ENCODE measurements around the gene GADD45A.

GADD45A gene

GRCh38 chr1:67700692-67701410 lies 15.8 kb downstream of the GADD45A start:
- H3K4me3 ChIP-seq (ENCODE audit: low read depth in 1 of 5, low read length in 5 of 5): no peak overlapping the region
- H3K27me3 ChIP-seq (ENCODE audit: control insufficient read depth in 5 of 5, insufficient read depth in 4 of 5, low read length in 5 of 5): no peaks in the 10 kb centered on the region
- peaks cover 0 to 3% (median 0%) of the 10 kb centered on the region in 5 donors for H3K4me1 ChIP-seq (ENCODE audit: control insufficient read depth in 5 of 5, insufficient read depth in 5 of 5, low read length in 5 of 5)
- H3K9me3 ChIP-seq (ENCODE audit: control insufficient read depth in 5 of 5, low read length in 5 of 5): no peaks in the 10 kb centered on the region
- no peak overlapping the region for H3K27ac ChIP-seq (ENCODE audit: low read depth, low read length)
- H3K36me3 ChIP-seq (ENCODE audit: control insufficient read depth in 5 of 5, insufficient read depth in 5 of 5, low read length in 5 of 5): peaks cover 14 to 32% (median 25%) of the 10 kb centered on the region in 5 donors
- no peak overlapping the region for H3K9ac ChIP-seq (ENCODE audit: low read length in 5 of 5)

GRCh38 chr1:67701876-67702275 lies 16.9 kb downstream of the GADD45A start:
- H3K27me3 ChIP-seq (ENCODE audit: control insufficient read depth in 5 of 5, insufficient read depth in 4 of 5, low read length in 5 of 5): no peaks in the 10 kb centered on the region
- H3K27ac ChIP-seq (ENCODE audit: low read depth, low read length): no peak overlapping the region
- no peaks in the 10 kb centered on the region for H3K9me3 ChIP-seq (ENCODE audit: control insufficient read depth in 5 of 5, low read length in 5 of 5)
- H3K36me3 ChIP-seq (ENCODE audit: control insufficient read depth in 5 of 5, insufficient read depth in 5 of 5, low read length in 5 of 5): peaks cover 16 to 32% (median 25%) of the 10 kb centered on the region in 5 donors
- H3K4me3 ChIP-seq (ENCODE audit: low read depth in 1 of 5, low read length in 5 of 5): no peak overlapping the region
- H3K9ac ChIP-seq (ENCODE audit: low read length in 5 of 5): no peak overlapping the region
- H3K4me1 ChIP-seq (ENCODE audit: control insufficient read depth in 5 of 5, insufficient read depth in 5 of 5, low read length in 5 of 5): peaks cover 0 to 8% (median 5%) of the 10 kb centered on the region in 5 donors

GRCh38 chr1:67704351-67704750 lies 19.4 kb downstream of the GADD45A start:
- Histone ChIP-seq H3K27me3 (ENCODE audit: control insufficient read depth in 5 of 5, insufficient read depth in 4 of 5, low read length in 5 of 5) (no peaks in the 10 kb centered on the region), H3K27ac (ENCODE audit: low read depth, low read length) (no peak overlapping the region), H3K36me3 (ENCODE audit: control insufficient read depth in 5 of 5, insufficient read depth in 5 of 5, low read length in 5 of 5) (peaks cover 16 to 32% (median 25%) of the 10 kb centered on the region in 5 donors), H3K9me3 (ENCODE audit: control insufficient read depth in 5 of 5, low read length in 5 of 5) (no peaks in the 10 kb centered on the region), H3K4me3 (ENCODE audit: low read depth in 1 of 5, low read length in 5 of 5) (no peak overlapping the region), H3K4me1 (ENCODE audit: control insufficient read depth in 5 of 5, insufficient read depth in 5 of 5, low read length in 5 of 5) (peaks cover 0 to 18% (median 13%) of the 10 kb centered on the region in 5 donors), H3K9ac (ENCODE audit: low read length in 5 of 5) (no peak overlapping the region)

GRCh38 chr1:67705735-67706453 lies 20.9 kb downstream of the GADD45A start:
- no peak overlapping the region for H3K27ac ChIP-seq (ENCODE audit: low read depth, low read length)
- H3K27me3 ChIP-seq (ENCODE audit: control insufficient read depth in 5 of 5, insufficient read depth in 4 of 5, low read length in 5 of 5): no peaks in the 10 kb centered on the region

GRCh38 chr1:67708606-67709005 lies 23.6 kb downstream of the GADD45A start:
- Histone ChIP-seq H3K4me3 (ENCODE audit: low read depth in 1 of 5, low read length in 5 of 5) (no peak overlapping the region), H3K27ac (ENCODE audit: low read depth, low read length) (no peak overlapping the region), H3K9ac (ENCODE audit: low read length in 5 of 5) (no peak overlapping the region), H3K36me3 (ENCODE audit: control insufficient read depth in 5 of 5, insufficient read depth in 5 of 5, low read length in 5 of 5) (peaks cover 8 to 21% (median 13%) of the 10 kb centered on the region in 5 donors), H3K27me3 (ENCODE audit: control insufficient read depth in 5 of 5, insufficient read depth in 4 of 5, low read length in 5 of 5) (no peaks in the 10 kb centered on the region), H3K4me1 (ENCODE audit: control insufficient read depth in 5 of 5, insufficient read depth in 5 of 5, low read length in 5 of 5) (peaks cover 2 to 50% (median 19%) of the 10 kb centered on the region in 5 donors), H3K9me3 (ENCODE audit: control insufficient read depth in 5 of 5, low read length in 5 of 5) (no peaks in the 10 kb centered on the region)

More at GRCh38 chr1:67705735-67706453, 20.9 kb downstream of the GADD45A start:
- no peak overlapping the region for H3K9ac ChIP-seq (ENCODE audit: low read length in 5 of 5)
- H3K36me3 ChIP-seq (ENCODE audit: control insufficient read depth in 5 of 5, insufficient read depth in 5 of 5, low read length in 5 of 5): peaks cover 16 to 30% (median 22%) of the 10 kb centered on the region in 5 donors
- H3K9me3 ChIP-seq (ENCODE audit: control insufficient read depth in 5 of 5, low read length in 5 of 5): no peaks in the 10 kb centered on the region
- peaks cover 0 to 27% (median 13%) of the 10 kb centered on the region in 5 donors for H3K4me1 ChIP-seq (ENCODE audit: control insufficient read depth in 5 of 5, insufficient read depth in 5 of 5, low read length in 5 of 5)
- H3K4me3 ChIP-seq (ENCODE audit: low read depth in 1 of 5, low read length in 5 of 5): no peak overlapping the region

GRCh38 chr1:67710417-67710816 lies 25.4 kb downstream of the GADD45A start:
- Histone ChIP-seq H3K9me3 (ENCODE audit: control insufficient read depth in 5 of 5, low read length in 5 of 5) (no peaks in the 10 kb centered on the region), H3K36me3 (ENCODE audit: control insufficient read depth in 5 of 5, insufficient read depth in 5 of 5, low read length in 5 of 5) (peaks cover 0 to 6% (median 4%) of the 10 kb centered on the region in 5 donors), H3K4me3 (ENCODE audit: low read depth in 1 of 5, low read length in 5 of 5) (no peak overlapping the region), H3K27ac (ENCODE audit: low read depth, low read length) (no peak overlapping the region), H3K27me3 (ENCODE audit: control insufficient read depth in 5 of 5, insufficient read depth in 4 of 5, low read length in 5 of 5) (no peaks in the 10 kb centered on the region), H3K4me1 (ENCODE audit: control insufficient read depth in 5 of 5, insufficient read depth in 5 of 5, low read length in 5 of 5) (peaks cover 2 to 55% (median 23%) of the 10 kb centered on the region in 5 donors), H3K9ac (ENCODE audit: low read length in 5 of 5) (no peak overlapping the region)

GRCh38 chr1:67711158-67711854 lies 26.3 kb downstream of the GADD45A start:
- Histone ChIP-seq H3K4me1 (ENCODE audit: control insufficient read depth in 5 of 5, insufficient read depth in 5 of 5, low read length in 5 of 5) (peaks cover 2 to 53% (median 22%) of the 10 kb centered on the region in 5 donors), H3K27me3 (ENCODE audit: control insufficient read depth in 5 of 5, insufficient read depth in 4 of 5, low read length in 5 of 5) (no peaks in the 10 kb centered on the region), H3K4me3 (ENCODE audit: low read depth in 1 of 5, low read length in 5 of 5) (no peak overlapping the region), H3K9me3 (ENCODE audit: control insufficient read depth in 5 of 5, low read length in 5 of 5) (no peaks in the 10 kb centered on the region), H3K36me3 (ENCODE audit: control insufficient read depth in 5 of 5, insufficient read depth in 5 of 5, low read length in 5 of 5) (peaks cover 0 to 2% (median 0%) of the 10 kb centered on the region in 5 donors), H3K9ac (ENCODE audit: low read length in 5 of 5) (no peak overlapping the region), H3K27ac (ENCODE audit: low read depth, low read length) (no peak overlapping the region)

DNA sequence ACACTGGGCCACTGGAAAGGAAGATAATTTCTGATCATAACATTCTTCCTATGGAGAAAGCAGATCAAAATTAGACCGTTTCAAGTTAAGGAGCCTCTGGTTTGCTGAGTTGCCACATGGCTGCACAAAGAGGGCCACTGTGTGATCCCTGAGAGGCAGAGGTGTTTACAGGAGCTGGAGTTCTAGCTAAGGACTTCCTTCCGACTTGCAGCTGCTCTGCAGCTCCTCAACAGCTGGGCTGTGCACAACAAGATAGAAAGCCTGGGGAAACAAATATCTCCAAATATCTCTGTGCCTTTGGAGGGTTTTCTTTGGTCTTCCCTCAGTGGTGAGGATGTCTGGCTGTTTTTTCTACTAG lies 26.8 kb downstream of the GADD45A start:
- Histone ChIP-seq H3K4me1 (ENCODE audit: control insufficient read depth in 5 of 5, insufficient read depth in 5 of 5, low read length in 5 of 5) (peaks cover 2 to 50% (median 25%) of the 10 kb centered on the region in 5 donors), H3K9ac (ENCODE audit: low read length in 5 of 5) (no peak overlapping the region), H3K4me3 (ENCODE audit: low read depth in 1 of 5, low read length in 5 of 5) (no peak overlapping the region), H3K27ac (ENCODE audit: low read depth, low read length) (no peak overlapping the region), H3K36me3 (ENCODE audit: control insufficient read depth in 5 of 5, insufficient read depth in 5 of 5, low read length in 5 of 5) (peaks cover 0 to 2% (median 0%) of the 10 kb centered on the region in 5 donors), H3K27me3 (ENCODE audit: control insufficient read depth in 5 of 5, insufficient read depth in 4 of 5, low read length in 5 of 5) (no peaks in the 10 kb centered on the region), H3K9me3 (ENCODE audit: control insufficient read depth in 5 of 5, low read length in 5 of 5) (no peaks in the 10 kb centered on the region)

- no peak overlapping the region for H3K4me3 ChIP-seq (ENCODE audit: low read depth in 1 of 5, low read length in 5 of 5)
- peaks cover 2 to 46% (median 24%) of the 10 kb centered on the region in 5 donors for H3K4me1 ChIP-seq (ENCODE audit: control insufficient read depth in 5 of 5, insufficient read depth in 5 of 5, low read length in 5 of 5)
- no peaks in the 10 kb centered on the region for H3K36me3 ChIP-seq (ENCODE audit: control insufficient read depth in 5 of 5, insufficient read depth in 5 of 5, low read length in 5 of 5)
- no peaks in the 10 kb centered on the region for H3K27me3 ChIP-seq (ENCODE audit: control insufficient read depth in 5 of 5, insufficient read depth in 4 of 5, low read length in 5 of 5)
- H3K9ac ChIP-seq (ENCODE audit: low read length in 5 of 5): no peak overlapping the region
- H3K27ac ChIP-seq (ENCODE audit: low read depth, low read length): no peak overlapping the region
- no peaks in the 10 kb centered on the region for H3K9me3 ChIP-seq (ENCODE audit: control insufficient read depth in 5 of 5, low read length in 5 of 5)
Observed at GRCh38 chr1:67713057-67713846, 28.3 kb downstream of the GADD45A start.
